ENCODE measurements around the gene STARD3NL.
"Not testable (repeated sequence)": the region's sequence is repeated elsewhere in the genome, so short reads cannot be mapped to it uniquely, and the experiment has no call there.

Gene STARD3NL

GRCh38 chr7:38178004-38178694, at the start of gene STARD3NL:
TSS of gene STARD3NL (plus strand) at chr7:38178245. CDS start at chr7:38207505, 29,260 bp downstream.
- peak; percentile 80 for FAIRE-seq

GRCh38 chr7:38129162-38129561, 48.9 kb upstream of the STARD3NL start:
- FAIRE-seq = no peak

- no peak for FAIRE-seq
Measured at GRCh38 chr7:38129579-38129978, 48.5 kb upstream of the STARD3NL start.

GRCh38 chr7:38138171-38138570, 39.9 kb upstream of the STARD3NL start:
- FAIRE-seq = no peak

- FAIRE-seq = no peak
Measured at GRCh38 chr7:38141187-38141586, 36.9 kb upstream of the STARD3NL start.

GRCh38 chr7:38142736-38143135, 35.3 kb upstream of the STARD3NL start:
- no peak for FAIRE-seq

- no peak for FAIRE-seq
Measured at GRCh38 chr7:38147005-38147404, 31.0 kb upstream of the STARD3NL start.

GRCh38 chr7:38151556-38151955, 26.5 kb upstream of the STARD3NL start:
- no peak for FAIRE-seq

- no peak for FAIRE-seq
Measured at GRCh38 chr7:38153515-38153914, 24.5 kb upstream of the STARD3NL start.

GRCh38 chr7:38154278-38154677, 23.8 kb upstream of the STARD3NL start:
- FAIRE-seq = no peak

GRCh38 chr7:38160003-38160571, 18.0 kb upstream of the STARD3NL start:
- no peak for FAIRE-seq

GRCh38 chr7:38162036-38162435, 16.0 kb upstream of the STARD3NL start:
- FAIRE-seq = no peak

- FAIRE-seq = no peak
Measured at GRCh38 chr7:38163671-38164070, 14.4 kb upstream of the STARD3NL start.

GRCh38 chr7:38168890-38169570, 9.0 kb upstream of the STARD3NL start:
- FAIRE-seq = no peak

GRCh38 chr7:38169847-38170246, 8.2 kb upstream of the STARD3NL start:
- FAIRE-seq = no peak

GRCh38 chr7:38171623-38172391, 6.2 kb upstream of the STARD3NL start:
- FAIRE-seq = no peak

GRCh38 chr7:38175547-38175946, 2.5 kb upstream of the STARD3NL start:
- FAIRE-seq = not testable (repeated sequence)

GRCh38 chr7:38177621-38178003, 433 bp upstream of the STARD3NL start:
- no peak for FAIRE-seq

- no peak for FAIRE-seq
Measured at GRCh38 chr7:38178695-38179344, 775 bp downstream of the STARD3NL start.

GRCh38 chr7:38179776-38180226, 1.8 kb downstream of the STARD3NL start:
- FAIRE-seq = no peak

- no peak for FAIRE-seq
Measured at GRCh38 chr7:38181111-38181510, 3.1 kb downstream of the STARD3NL start.

- no peak for FAIRE-seq
Measured at GRCh38 chr7:38182450-38182849, 4.4 kb downstream of the STARD3NL start.
